Mesodermal cell (in vitro differentiated cells): ENCODE data around the gene HHATL.

ENCODE experiments used
- H3K27ac ChIP-seq: 2 replicates; pipeline ENCODE4 v1.7.0; 2013; ENCODE audit warnings: mild to moderate bottlenecking, low read depth, low read length, moderate library complexity; ENCODE audit not compliant: severe bottlenecking
- H3K36me3 ChIP-seq: 2 replicates; pipeline ENCODE4 v1.7.1; 2013; ENCODE audit warnings: mild to moderate bottlenecking, low read length, moderate library complexity; ENCODE audit not compliant: control insufficient read depth, insufficient read depth
- H3K4me1 ChIP-seq: one replicate; pipeline ENCODE4 v1.7.1; 2013; ENCODE audit warnings: mild to moderate bottlenecking, low read length; ENCODE audit not compliant: insufficient read depth, control insufficient read depth, poor library complexity, severe bottlenecking
- H3K4me3 ChIP-seq: 2 replicates; pipeline ENCODE4 v1.7.0; 2013; ENCODE audit warnings: low read length, control low read depth, mild to moderate bottlenecking; ENCODE audit not compliant: insufficient read depth, poor library complexity, severe bottlenecking; ENCODE audit errors: extremely low read depth
- H3K9me3 ChIP-seq: 2 replicates; pipeline ENCODE4 v1.7.1; 2013; ENCODE audit warnings: mild to moderate bottlenecking, low read length, moderate library complexity; ENCODE audit not compliant: control insufficient read depth
- WGBS, 2 experiments: methylation state at CpG; one replicate each; pipeline ENCODE4 v1.1.5; 2013; ENCODE audit warnings: missing lambda C conversion rate in 2 of 2; ENCODE audit not compliant: insufficient coverage in 2 of 2; 5-methylcytosine and 5-hydroxymethylcytosine counted together

The HHATL gene

GRCh38 chr3:42733501-42734262 lies 31.1 kb upstream of the HHATL start:
- H3K4me1 ChIP-seq, result peaks cover 6% of the 10 kb centered on the region
- WGBS, 2 experiments, result 64 to 71% methylated on average over 7 to 11 of the region's 13 CpGs
- H3K9me3 ChIP-seq, result no peaks in the 10 kb centered on the region
- H3K27ac ChIP-seq, result no peak overlapping the region
- H3K4me3 ChIP-seq, result no peak overlapping the region
- H3K36me3 ChIP-seq, result no peaks in the 10 kb centered on the region

GRCh38 chr3:42732829-42733459 lies 30.3 kb upstream of the HHATL start:
- H3K4me3 ChIP-seq, result no peak overlapping the region
- peaks cover 6% of the 10 kb centered on the region for H3K4me1 ChIP-seq
- H3K9me3 ChIP-seq, result no peaks in the 10 kb centered on the region
- WGBS, 2 experiments, result 65 to 77% methylated on average over 8 to 9 of the region's 9 CpGs
- peak overlapping the region; percentile 62 for H3K27ac ChIP-seq
- H3K36me3 ChIP-seq, result no peaks in the 10 kb centered on the region

GRCh38 chr3:42732196-42732828 lies 29.7 kb upstream of the HHATL start:
- no peak overlapping the region for H3K4me3 ChIP-seq
- H3K4me1 ChIP-seq, result peaks cover 6% of the 10 kb centered on the region
- 56 to 57% methylated on average over 3 to 4 of the region's 4 CpGs for WGBS, 2 experiments
- H3K9me3 ChIP-seq, result no peaks in the 10 kb centered on the region
- no peaks in the 10 kb centered on the region for H3K36me3 ChIP-seq
- H3K27ac ChIP-seq, result peak overlapping the region; percentile 62

DNA sequence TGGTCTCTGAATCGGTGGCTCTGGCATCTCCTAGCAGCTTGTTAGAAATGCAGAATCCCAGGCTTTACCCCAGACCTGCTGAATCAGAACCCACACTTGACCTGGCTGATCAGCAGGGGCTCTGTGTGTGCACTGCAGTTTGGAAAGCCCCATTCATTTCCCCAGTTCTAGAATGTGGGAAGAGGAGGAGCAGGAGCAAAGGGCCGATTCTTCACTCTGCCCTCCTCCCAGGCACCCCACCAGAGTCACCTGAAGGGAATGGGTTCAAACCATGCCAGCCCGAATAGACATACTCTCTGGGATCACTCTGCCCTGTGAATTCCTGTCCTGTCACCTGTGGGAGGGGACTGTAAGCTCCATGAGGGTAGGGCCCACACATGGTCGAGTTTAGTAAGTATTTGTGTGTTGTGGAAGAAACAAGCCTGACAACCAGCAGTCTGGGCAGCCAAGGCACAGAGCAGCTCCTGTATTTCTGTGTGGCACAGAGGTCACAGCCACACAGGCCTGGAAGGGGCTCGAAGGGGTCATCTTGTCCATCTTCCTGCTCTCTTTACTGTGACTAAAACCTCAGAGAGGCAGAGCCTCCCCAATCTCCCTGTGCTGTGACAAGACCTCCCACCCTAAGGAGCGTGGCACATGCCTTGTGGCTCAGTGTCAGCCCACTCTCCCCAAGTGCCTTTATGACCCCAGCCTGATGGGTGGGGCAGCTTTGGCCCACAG lies 29.0 kb upstream of the HHATL start:
- Histone ChIP-seq H3K27ac (peak overlapping the region; percentile 16), H3K4me3 (no peak overlapping the region), H3K9me3 (no peaks in the 10 kb centered on the region), H3K36me3 (no peaks in the 10 kb centered on the region), H3K4me1 (peaks cover 6% of the 10 kb centered on the region)
- 74 to 95% methylated on average over 4 of the region's 6 CpGs for WGBS, 2 experiments

- Histone ChIP-seq H3K4me3 (no peak overlapping the region), H3K36me3 (no peaks in the 10 kb centered on the region), H3K27ac (no peak overlapping the region), H3K4me1 (peaks cover 6% of the 10 kb centered on the region), H3K9me3 (no peaks in the 10 kb centered on the region)
- WGBS, 2 experiments, result 88 to 100% methylated on average over 1 of the region's 3 CpGs
Measured at GRCh38 chr3:42730706-42731420, 28.3 kb upstream of the HHATL start.

DNA sequence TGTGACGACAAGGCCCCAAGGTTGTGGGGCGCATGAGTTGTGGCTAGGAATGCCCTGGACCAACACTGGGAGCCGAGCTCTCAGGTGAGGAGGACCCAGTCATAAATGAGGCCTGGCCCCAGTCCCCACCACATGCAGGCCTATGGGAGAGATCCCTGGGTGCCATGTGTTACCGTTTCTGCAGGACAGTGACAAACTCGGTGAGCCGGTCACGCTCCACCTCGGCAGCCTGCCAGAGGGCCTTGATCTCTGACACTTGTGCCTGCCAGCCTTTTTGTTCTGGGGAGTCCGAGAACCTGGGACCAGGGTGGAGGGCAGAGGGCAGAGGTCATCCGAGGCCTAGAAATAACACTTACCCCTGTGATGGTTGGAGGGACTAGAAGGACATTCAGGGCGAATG lies 27.7 kb upstream of the HHATL start:
- Histone ChIP-seq H3K4me1 (peaks cover 6% of the 10 kb centered on the region), H3K36me3 (no peaks in the 10 kb centered on the region), H3K27ac (no peak overlapping the region), H3K9me3 (no peaks in the 10 kb centered on the region), H3K4me3 (no peak overlapping the region)
- 81 to 94% methylated on average over 9 to 11 of the region's 11 CpGs for WGBS, 2 experiments

- WGBS, 2 experiments, result 82 to 92% methylated on average over 6 of the region's 6 CpGs
- Histone ChIP-seq H3K4me3 (no peak overlapping the region), H3K27ac (no peak overlapping the region), H3K4me1 (peaks cover 6% of the 10 kb centered on the region), H3K36me3 (no peaks in the 10 kb centered on the region), H3K9me3 (no peaks in the 10 kb centered on the region)
Measured at GRCh38 chr3:42729404-42730145, 27.0 kb upstream of the HHATL start.

GRCh38 chr3:42728668-42729364 lies 26.2 kb upstream of the HHATL start:
- no peaks in the 10 kb centered on the region for H3K36me3 ChIP-seq
- H3K4me1 ChIP-seq, result peaks cover 6% of the 10 kb centered on the region
- WGBS, 2 experiments, result 80% methylated on average over 1 of the region's 3 CpGs; no CpG with 5 or more reads in 1 of the 2 experiments
- no peaks in the 10 kb centered on the region for H3K9me3 ChIP-seq
- no peak overlapping the region for H3K4me3 ChIP-seq
- H3K27ac ChIP-seq, result no peak overlapping the region

GRCh38 chr3:42728056-42728455 lies 25.5 kb upstream of the HHATL start:
- Histone ChIP-seq H3K9me3 (no peaks in the 10 kb centered on the region), H3K4me1 (peaks cover 6% of the 10 kb centered on the region), H3K27ac (no peak overlapping the region), H3K36me3 (no peaks in the 10 kb centered on the region), H3K4me3 (no peak overlapping the region)
- WGBS, 2 experiments, result 71 to 72% methylated on average over 1 to 3 of the region's 3 CpGs
